GM18499 (cell line): ENCODE measurements around the gene ENSA.
"Not testable (repeated sequence)": the region's sequence is repeated elsewhere in the genome, so short reads cannot be mapped to it uniquely, and the experiment has no call there.

Experiments
- ATAC-seq: cut with Tn5 transposase; IDR thresholded peaks from one replicate; pipeline ENCODE4 v1.9.1; 2021; ENCODE audit warnings: moderate number of reproducible peaks; ENCODE audit not compliant: insufficient read depth, unreplicated experiment

ENSA gene

GRCh38 chr1:150582371-150582770 lies 47.0 kb downstream of the ENSA start:
- ATAC-seq: no peak

DNA sequence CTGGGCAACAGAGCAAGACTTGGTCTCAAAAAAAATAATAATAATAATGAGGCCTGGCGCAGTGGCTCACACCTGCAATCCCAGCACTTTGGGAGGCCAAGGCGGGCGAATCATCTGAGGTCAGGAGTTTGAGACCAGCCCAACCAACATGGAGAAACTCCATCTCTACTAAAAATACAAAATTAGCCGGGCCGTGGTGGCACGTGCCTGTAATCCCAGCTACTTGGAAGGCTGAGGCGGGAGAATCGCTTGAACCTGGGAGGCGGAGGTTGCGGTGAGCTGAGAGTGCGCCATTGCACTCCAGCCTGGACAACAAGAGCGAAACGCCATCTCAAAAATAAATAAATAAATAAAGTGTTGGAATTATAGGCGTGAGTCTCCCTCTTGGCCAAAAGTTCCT lies 47.5 kb downstream of the ENSA start:
- ATAC-seq: not testable (repeated sequence)

GRCh38 chr1:150581437-150581836 lies 48.0 kb downstream of the ENSA start:
- ATAC-seq: not testable (repeated sequence)

DNA sequence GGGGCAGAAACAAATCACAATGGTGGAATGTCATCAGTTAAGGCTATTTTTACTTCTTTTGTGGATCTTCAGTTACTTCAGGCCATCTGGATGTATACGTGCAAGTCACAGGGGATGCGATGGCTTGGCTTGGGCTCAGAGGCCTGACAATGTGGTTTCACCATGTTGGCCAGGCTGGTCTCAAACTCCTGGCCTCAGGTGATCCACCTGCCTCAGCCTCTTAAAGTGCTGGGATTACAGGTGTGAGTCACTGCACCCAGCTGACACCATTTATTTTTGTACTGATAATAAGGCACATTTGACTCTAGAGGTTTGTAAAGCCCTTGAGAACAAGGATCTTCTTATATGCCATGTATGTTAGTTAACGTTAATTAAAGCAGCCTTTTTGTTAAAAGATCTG lies 48.4 kb downstream of the ENSA start:
- ATAC-seq: not testable (repeated sequence)

- ATAC-seq: no peak
Observed at GRCh38 chr1:150579945-150580642, 49.3 kb downstream of the ENSA start.

DNA sequence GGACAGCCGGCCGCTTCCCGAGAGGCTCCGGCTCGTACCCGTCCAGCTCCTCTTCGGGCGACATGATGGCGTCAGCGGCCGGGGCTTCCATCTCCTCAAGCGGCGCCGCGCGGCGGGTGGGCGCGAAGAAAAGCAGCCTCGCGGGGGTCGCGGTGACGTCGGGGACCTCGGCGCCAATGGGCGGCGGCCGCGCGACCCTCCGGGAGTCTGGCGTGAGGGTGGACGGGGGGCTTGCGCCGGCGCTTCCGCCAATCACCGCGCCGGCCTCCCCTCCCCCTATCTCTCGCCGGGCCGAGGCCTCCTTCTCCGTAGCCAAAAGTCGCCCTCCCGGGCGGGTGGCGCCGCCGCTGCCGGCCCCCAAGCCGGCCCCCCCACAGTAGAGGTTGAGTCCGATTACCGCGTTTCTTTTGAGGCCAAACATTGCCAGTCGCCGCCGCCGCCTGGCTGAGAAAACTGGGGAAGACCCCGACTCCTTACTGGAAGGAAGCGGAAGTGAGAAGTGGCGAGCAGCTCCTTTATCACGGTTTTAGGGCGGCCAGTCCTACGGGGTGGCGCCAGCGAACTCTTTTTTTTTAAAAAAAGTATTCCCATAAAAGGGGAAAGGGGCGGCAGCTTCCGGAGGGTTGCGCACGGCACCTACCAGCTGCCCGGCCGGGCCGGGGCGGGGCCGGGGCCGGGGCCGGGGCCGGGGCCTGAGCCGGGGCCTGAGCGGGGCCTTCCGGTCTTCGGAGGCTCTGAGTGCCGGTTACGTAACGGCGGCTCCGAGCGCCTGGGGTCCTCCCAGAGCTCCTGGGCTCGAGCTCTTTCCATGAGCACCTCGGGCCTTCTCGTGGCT lies 50.1 kb downstream of the ENSA start, which contains the start of gene MCL1:
MCL1 (minus strand) TSS at position 501 of the 835 bp plus-strand sequence; CDS start at position 421, 80 bp downstream.
- peak; percentile 73 for ATAC-seq

- no peak for ATAC-seq
Observed at GRCh38 chr1:150578272-150579109, 50.9 kb downstream of the ENSA start.

DNA sequence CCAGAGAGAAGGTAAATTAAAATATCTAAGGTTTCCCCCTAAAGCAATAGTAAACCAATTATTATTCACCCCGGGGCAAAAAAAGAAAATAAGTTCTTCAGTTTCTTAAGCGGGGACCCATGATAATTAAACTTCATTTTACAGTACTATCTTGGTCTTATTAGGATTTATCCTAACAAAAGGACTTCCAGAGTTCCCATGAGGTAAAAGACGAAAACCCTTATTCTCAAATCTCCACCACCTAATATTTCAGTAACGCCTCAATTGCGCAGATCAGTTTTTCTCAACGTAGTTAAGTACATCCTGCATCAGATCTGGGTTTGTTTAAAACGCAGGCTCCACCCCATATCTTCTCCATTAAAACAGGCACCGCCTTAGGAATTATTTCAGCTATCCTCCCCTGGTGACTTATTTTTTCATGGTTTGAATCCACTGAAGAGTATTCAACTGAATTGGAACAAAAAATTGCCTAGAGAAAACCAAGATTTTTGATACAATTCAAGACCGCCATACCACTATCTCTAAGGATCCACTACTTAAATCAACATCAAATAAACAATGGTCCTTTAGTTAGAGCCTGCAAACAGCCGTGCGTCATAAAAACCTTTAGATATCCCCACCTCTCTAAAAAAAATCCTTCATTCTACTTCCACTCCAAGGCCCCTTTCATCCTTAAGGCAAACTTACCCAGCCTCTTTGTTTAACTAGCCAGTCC lies 51.7 kb downstream of the ENSA start:
- ATAC-seq: no peak

GRCh38 chr1:150576794-150577556 lies 52.4 kb downstream of the ENSA start:
- no peak for ATAC-seq

GRCh38 chr1:150576367-150576711 lies 53.1 kb downstream of the ENSA start:
- ATAC-seq: no peak

DNA sequence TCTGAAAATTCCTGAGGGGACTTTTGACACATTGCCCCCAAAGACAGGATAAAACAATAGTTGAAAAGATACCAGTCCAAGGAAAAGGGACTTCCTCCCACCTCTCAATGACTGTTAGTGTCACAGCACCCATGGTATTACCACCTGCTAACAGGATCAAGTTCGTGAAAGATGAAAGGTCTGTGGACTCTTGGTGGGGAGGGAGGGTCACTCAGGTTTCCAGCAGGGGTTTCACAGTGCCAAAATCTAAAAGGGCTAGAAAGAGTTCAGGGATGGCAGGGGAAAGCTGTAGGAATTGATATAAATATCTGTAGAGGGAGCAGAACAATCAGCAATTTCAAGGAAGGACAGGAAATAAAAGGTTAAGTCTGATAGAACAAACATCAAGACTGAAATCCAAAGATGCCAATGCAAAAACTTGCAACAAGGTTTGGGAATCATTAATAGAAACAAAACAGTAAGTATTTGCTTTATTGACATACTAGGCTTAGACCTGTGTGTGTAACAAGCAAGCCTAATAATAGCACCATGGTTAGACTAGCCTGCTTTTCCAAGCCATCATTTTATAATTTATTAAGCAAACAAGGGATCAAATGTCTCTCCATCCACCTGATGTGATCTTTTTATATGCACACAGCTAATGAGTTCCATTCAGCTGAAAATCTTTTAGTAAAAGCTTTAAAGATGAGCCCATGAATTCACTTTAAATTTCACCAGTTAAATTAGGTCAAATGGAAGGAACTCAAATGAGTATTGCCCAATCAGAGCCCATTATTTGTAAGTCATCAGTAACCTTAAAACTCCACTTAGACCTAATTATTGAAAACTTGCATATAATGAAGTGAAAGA lies 53.7 kb downstream of the ENSA start:
- ATAC-seq: no peak

- no peak for ATAC-seq
Observed at GRCh38 chr1:150575072-150575489, 54.3 kb downstream of the ENSA start.

DNA sequence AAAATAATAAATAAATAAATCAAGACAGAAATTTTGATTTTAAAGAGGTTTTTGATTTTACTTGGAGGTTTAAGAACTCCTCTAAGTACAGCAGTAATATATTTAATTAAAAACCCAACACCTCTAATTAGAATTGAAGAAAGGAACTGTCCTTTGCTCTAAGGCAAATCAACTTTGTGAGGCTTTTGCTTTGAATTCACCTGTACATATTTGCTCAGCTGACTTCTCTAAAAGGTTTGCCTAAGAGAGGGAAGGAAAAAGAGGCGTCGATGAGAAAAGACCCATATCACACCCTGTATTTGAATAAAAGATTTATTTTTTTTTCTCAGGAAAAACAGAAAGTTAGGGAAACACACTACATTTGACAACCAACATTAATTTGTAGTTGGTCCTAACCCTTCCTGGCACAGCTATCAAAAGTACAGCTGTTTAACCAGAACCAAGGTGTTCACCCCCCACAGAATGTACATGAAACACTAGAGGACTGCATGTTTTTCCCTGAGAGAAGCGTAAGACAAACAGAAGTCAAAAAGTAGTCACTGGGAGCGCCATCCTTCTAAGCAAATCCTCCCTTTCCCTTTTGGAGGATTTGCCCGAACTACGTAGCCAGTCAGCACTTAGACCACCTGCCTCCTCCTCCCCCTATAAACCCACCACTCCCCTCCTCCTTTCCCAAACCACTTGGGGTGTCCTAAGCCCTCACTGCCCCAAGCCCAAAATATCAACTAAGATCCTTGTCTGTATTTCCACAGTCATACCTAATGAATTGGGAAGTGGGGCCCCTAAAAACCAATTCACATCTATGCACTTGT lies 54.9 kb downstream of the ENSA start:
- no peak for ATAC-seq

GRCh38 chr1:150573648-150574071 lies 55.8 kb downstream of the ENSA start:
- not testable (repeated sequence) for ATAC-seq

DNA sequence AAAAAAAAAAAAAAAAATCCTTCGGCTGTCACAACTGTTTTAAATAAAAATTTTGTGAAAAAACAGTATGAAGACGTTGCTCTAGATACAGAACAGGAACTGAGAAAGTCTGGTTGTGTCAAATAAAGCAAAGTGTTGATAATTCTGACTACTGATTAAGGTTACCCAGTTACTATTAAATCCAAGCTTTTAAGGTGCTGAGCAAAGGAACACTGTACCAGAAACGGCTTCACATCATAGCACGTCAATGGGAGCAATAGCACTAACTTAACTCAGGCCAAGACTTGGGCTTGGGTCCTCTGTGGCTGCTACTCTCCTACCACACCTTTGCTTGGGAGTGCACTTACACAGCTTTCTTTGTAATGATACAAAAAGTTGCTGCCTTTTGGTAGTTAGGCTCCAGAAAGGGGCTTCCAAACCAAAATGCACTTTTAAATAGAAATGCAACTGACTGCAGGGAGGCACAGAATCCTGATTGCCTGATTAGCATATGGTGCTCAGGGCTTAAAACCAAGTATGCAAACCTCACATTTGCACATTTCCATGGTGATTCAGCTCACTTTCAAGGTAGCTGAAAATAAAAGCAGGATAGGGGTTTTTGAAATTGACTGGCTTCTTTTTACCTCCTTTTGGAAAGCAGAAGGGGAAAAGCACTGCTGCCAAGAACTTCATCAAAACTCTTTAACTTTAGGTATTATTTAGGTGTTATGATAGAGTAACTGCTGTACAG lies 56.3 kb downstream of the ENSA start:
- ATAC-seq: no peak
